ENCODE measurements around the gene DLEC1. TPM values are rescaled to one million over a fixed set of nuclear protein-coding genes. Genes with fewer than 3 reads are reported as not detected.
"Not testable (repeated sequence)": the region's sequence is repeated elsewhere in the genome, so short reads cannot be mapped to it uniquely, and the experiment has no call there.

Gene DLEC1
- total RNA-seq, 4 donors from 2014 or later, result 0.44 to 1.7 (median 1.5) TPM

DNA sequence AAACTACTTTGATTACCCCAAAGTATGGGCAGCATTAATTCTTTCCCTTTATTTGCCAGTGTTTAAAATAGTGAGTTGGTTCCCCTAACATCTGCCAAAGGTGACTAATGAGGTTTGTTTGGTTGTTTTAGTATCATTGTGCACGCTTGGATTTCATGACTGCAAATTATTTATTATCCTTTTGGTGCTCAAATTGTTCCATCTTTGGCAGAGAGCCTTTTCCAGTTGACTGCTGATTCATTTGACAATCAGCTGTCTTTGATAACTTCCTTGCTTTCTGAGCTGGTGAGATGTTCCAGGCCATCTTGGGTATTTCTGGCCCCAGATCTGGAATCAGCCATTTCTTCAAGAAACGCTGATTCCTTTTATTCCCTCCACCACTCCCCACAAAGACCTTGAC, 8.9 kb downstream of the DLEC1 start:
- Histone ChIP-seq H3K27ac (no peak overlapping the region), H3K4me3 (replicated peaks in 1 of 3) (no peak overlapping the region), H3K4me1 (peaks cover 0 to 11% of the 10 kb centered on the region in 2 donors), H3K36me3 (no peaks in the 10 kb centered on the region), H3K9me3 (no peaks in the 10 kb centered on the region), H3K27me3 (no peaks in the 10 kb centered on the region)
- DNase-seq, result no peak
- intact Hi-C loops (cut with DNase I), result no loop called here
- TF ChIP-seq, protein P1, sequence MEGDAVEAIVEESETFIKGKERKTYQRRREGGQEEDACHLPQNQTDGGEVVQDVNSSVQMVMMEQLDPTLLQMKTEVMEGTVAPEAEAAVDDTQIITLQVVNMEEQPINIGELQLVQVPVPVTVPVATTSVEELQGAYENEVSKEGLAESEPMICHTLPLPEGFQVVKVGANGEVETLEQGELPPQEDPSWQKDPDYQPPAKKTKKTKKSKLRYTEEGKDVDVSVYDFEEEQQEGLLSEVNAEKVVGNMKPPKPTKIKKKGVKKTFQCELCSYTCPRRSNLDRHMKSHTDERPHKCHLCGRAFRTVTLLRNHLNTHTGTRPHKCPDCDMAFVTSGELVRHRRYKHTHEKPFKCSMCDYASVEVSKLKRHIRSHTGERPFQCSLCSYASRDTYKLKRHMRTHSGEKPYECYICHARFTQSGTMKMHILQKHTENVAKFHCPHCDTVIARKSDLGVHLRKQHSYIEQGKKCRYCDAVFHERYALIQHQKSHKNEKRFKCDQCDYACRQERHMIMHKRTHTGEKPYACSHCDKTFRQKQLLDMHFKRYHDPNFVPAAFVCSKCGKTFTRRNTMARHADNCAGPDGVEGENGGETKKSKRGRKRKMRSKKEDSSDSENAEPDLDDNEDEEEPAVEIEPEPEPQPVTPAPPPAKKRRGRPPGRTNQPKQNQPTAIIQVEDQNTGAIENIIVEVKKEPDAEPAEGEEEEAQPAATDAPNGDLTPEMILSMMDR (IDR thresholded peaks at IDR 0.05), result no peak
- TF ChIP-seq POLR2A (IDR thresholded peaks at IDR 0.05), result no peak
- 81 to 92% methylated on average over 2 of the region's 2 CpGs for WGBS, 2 donors

DNA sequence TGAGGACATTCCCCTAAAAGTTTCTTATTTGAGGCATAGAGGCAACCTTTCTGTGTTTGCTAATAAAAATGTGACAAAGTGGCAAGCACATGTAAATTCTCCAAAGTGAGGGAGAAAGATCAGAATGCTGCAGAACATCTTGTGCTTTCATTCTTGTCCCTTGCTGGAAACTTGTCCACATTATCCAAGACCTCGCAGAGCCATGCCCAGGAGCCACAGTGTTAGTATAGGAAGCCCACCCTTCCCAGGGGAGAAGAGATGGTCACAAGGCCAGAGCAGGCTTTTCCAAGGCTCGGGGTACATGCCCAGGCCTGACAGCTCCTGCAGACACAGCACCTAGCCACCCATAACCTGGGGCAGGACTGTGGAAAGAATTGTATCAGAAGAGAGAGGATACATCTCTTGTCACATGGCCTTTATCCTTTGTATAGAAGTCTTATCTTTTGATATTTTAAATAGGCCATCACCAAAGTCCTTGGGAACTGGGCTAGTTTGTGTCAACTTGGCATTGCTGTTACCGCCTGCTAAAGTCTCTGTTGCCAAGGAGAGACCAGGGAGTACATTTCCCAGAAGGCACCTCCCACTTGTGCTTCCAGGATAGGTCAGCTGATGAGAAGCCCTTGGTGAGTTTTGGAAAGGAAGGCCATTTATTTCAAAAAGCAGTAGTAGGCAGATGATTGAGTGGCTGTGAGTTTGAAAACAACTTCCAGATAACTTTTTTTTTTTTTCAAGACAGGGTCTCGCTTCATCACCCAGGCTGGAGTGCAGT, 10.5 kb downstream of the DLEC1 start:
- no peaks in the 10 kb centered on the region for H3K36me3 ChIP-seq
- no peak for DNase-seq
- intact Hi-C loops (cut with DNase I), result no loop called here
- no peaks in the 10 kb centered on the region for H3K27me3 ChIP-seq
- WGBS, 2 donors, result 76 to 92% methylated on average over 4 of the region's 4 CpGs
- H3K9me3 ChIP-seq, result no peaks in the 10 kb centered on the region
- H3K4me3 ChIP-seq (replicated peaks in 1 of 3), result no peak overlapping the region
- peaks cover 0 to 15% of the 10 kb centered on the region in 2 donors for H3K4me1 ChIP-seq
- H3K27ac ChIP-seq, result no peak overlapping the region
- TF ChIP-seq POLR2A (IDR thresholded peaks at IDR 0.05), result no peak
- TF ChIP-seq, protein P1 (IDR thresholded peaks at IDR 0.05), result no peak

- WGBS, 2 donors, result 92 to 95% methylated on average over 13 of the region's 13 CpGs
- no peak overlapping the region for H3K4me3 ChIP-seq (replicated peaks in 1 of 3)
- H3K4me1 ChIP-seq, result peaks cover 0 to 16% of the 10 kb centered on the region in 2 donors
- intact Hi-C loops (cut with DNase I), result no loop called here
- no peak for DNase-seq
- H3K27me3 ChIP-seq, result no peaks in the 10 kb centered on the region
- no peaks in the 10 kb centered on the region for H3K36me3 ChIP-seq
- no peaks in the 10 kb centered on the region for H3K9me3 ChIP-seq
- TF ChIP-seq, protein P1 (IDR thresholded peaks at IDR 0.05), result no peak
- TF ChIP-seq POLR2A (IDR thresholded peaks at IDR 0.05), result no peak
- no peak overlapping the region for H3K27ac ChIP-seq
Observed at GRCh38 chr3:38051131-38051530, 12.1 kb downstream of the DLEC1 start.

- H3K4me3 ChIP-seq (replicated peaks in 1 of 3); intact Hi-C loops (cut with DNase I); DNase-seq; H3K27me3 ChIP-seq; H3K27ac ChIP-seq; H3K36me3 ChIP-seq; H3K9me3 ChIP-seq: not testable (repeated sequence)
- WGBS, 2 donors, result 97 to 98% methylated on average over 4 to 7 of the region's 32 CpGs
- H3K4me1 ChIP-seq, result peaks cover 0 to 16% of the 10 kb centered on the region in 2 donors
Observed at GRCh38 chr3:38053286-38053685, 14.3 kb downstream of the DLEC1 start.

DNA sequence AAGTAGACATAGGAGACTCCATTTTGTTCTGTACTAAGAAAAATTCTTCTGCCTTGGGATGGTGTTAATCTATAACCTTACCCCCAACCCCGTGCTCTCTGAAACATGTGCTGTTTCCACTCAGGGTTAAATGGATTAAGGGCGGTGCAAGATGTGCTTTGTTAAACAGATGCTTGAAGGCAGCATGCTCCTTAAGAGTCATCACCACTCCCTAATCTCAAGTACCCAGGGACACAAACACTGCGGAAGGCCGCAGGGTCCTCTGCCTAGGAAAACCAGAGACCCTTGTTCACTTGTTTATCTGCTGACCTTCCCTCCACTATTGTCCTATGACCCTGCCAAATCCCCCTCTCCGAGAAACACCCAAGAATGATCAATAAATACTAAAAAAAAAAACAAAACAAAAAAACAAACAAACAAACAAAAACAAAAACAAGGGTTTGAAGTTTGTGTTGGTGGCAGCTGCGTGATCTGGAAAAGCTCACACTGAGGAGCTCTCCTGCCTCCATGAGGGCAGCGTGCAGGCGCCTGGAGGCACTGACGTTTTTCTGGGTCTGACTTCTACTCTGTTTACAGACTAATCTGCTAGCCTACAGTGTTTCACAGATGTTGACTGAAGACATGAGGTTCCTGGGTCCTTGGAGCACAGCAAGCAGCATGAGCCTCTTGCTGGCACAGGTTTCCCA, 14.9 kb downstream of the DLEC1 start:
- WGBS, 2 donors, result 78 to 79% methylated on average over 7 of the region's 9 CpGs
- H3K9me3 ChIP-seq; intact Hi-C loops (cut with DNase I); H3K36me3 ChIP-seq; H3K27ac ChIP-seq; H3K4me3 ChIP-seq (replicated peaks in 1 of 3); DNase-seq; H3K27me3 ChIP-seq: not testable (repeated sequence)
- H3K4me1 ChIP-seq, result peaks cover 0 to 16% of the 10 kb centered on the region in 2 donors

DNA sequence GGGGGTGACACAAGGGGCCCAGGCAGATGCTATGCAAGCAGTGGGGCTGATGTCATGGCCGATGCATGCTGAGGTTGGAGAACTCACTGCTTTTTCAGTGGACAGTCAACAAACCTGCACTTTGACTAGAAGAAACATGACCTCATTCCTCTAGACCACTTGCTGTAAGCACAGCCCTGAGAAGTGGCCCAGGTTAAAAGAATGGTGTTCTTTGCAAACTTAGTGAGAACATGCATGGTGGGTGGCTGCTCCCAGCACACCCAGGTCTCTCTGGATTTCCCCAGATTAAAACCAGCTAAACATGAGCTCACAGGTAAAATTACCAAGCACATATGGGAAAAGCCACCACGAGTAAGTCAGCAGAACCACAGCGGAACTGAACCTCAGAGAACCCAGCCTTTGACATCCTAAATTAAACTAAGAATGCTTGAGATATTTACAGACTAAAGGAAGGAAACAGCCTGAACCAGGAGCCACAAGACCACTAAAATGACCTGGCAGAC, 15.5 kb downstream of the DLEC1 start:
- H3K27me3 ChIP-seq, result no peaks in the 10 kb centered on the region
- TF ChIP-seq, protein P1 (IDR thresholded peaks at IDR 0.05), result no peak
- no peak for TF ChIP-seq POLR2A (IDR thresholded peaks at IDR 0.05)
- no peak overlapping the region for H3K4me3 ChIP-seq (replicated peaks in 1 of 3)
- WGBS, 2 donors, result 50 to 77% methylated on average over 2 to 3 of the region's 3 CpGs
- no peak overlapping the region for H3K27ac ChIP-seq
- H3K36me3 ChIP-seq, result no peaks in the 10 kb centered on the region
- intact Hi-C loops (cut with DNase I), result no loop called here
- H3K9me3 ChIP-seq, result no peaks in the 10 kb centered on the region
- peaks cover 0 to 10% of the 10 kb centered on the region in 2 donors for H3K4me1 ChIP-seq
- DNase-seq, result no peak
